Neural progenitor cell (in vitro differentiated cells): ENCODE results near the gene PSMD8. TPM values are rescaled to one million over a fixed set of nuclear protein-coding genes. Genes with fewer than 3 reads are reported as not detected.

ENCODE experiments used
- DNase-seq: peaks from one replicate; pipeline ENCODE4 v3.0.0-alpha.2; 2016; ENCODE audit warnings: low spot score
- H2AFZ ChIP-seq: fragments of 200-600 bp; sonication (generic); replicated peaks from 2 replicates; pipeline ENCODE4 v1.6.1; 2016; ENCODE audit warnings: antibody characterized with exemption
- H3F3A ChIP-seq: fragments of 200-600 bp; sonication (generic); 2 replicates; pipeline ENCODE4 v1.6.1; 2016; ENCODE audit warnings: antibody characterized with exemption, low read depth
- H3K27ac ChIP-seq: fragments of 200-600 bp; sonication (generic); 2 replicates; pipeline ENCODE4 v1.5.1; 2016; ENCODE audit warnings: mild to moderate bottlenecking
- H3K27me3 ChIP-seq: fragments of 200-600 bp; sonication (generic); 2 replicates; pipeline ENCODE4 v1.6.1; 2016; ENCODE audit warnings: mild to moderate bottlenecking, moderate library complexity
- H3K36me3 ChIP-seq: fragments of 200-600 bp; sonication (generic); 2 replicates; pipeline ENCODE4 v1.5.1; 2016
- H3K4me1 ChIP-seq: fragments of 200-600 bp; sonication (generic); 2 replicates; pipeline ENCODE4 v1.6.1; 2016; ENCODE audit warnings: mixed run types
- H3K4me2 ChIP-seq: fragments of 200-600 bp; sonication (generic); 2 replicates; pipeline ENCODE4 v1.6.1; 2016
- H3K4me3 ChIP-seq: fragments of 200-600 bp; sonication (generic); 2 replicates; pipeline ENCODE4 v1.5.1; 2016
- H3K79me2 ChIP-seq: fragments of 200-600 bp; sonication (generic); 2 replicates; pipeline ENCODE4 v1.6.1; 2016; ENCODE audit warnings: low read depth
- H3K9ac ChIP-seq: fragments of 200-600 bp; sonication (generic); 2 replicates; pipeline ENCODE4 v1.6.1; 2016
- H3K9me3 ChIP-seq: fragments of 200-600 bp; sonication (generic); 2 replicates; pipeline ENCODE4 v1.5.1; 2016; ENCODE audit warnings: low read depth
- H4K20me1 ChIP-seq: fragments of 200-600 bp; sonication (generic); 2 replicates; pipeline ENCODE4 v1.6.1; 2016; ENCODE audit warnings: low read depth
- H3K27ac Mint-ChIP-seq: 3 replicates; pipeline ENCODE4 v1.8.0; 2021; ENCODE audit warnings: mixed read lengths
- H3K27me3 Mint-ChIP-seq: 2 replicates; pipeline ENCODE4 v1.8.0; 2022; ENCODE audit warnings: low read depth, mild to moderate bottlenecking, inconsistent platforms, moderate library complexity, mixed read lengths; ENCODE audit not compliant: insufficient read depth
- H3K36me3 Mint-ChIP-seq: 3 replicates; pipeline ENCODE4 v1.8.0; 2021; ENCODE audit warnings: mixed read lengths
- H3K4me1 Mint-ChIP-seq: 3 replicates; pipeline ENCODE4 v1.8.0; 2021; ENCODE audit warnings: mixed read lengths
- H3K4me3 Mint-ChIP-seq: 3 replicates; pipeline ENCODE4 v1.8.0; 2021; ENCODE audit warnings: mild to moderate bottlenecking, moderate library complexity, mixed read lengths
- H3K9me3 Mint-ChIP-seq: 3 replicates; pipeline ENCODE4 v1.8.0; 2020; ENCODE audit warnings: mixed read lengths
- EZH2 ChIP-seq: fragments of 200-600 bp; sonication (generic); IDR thresholded peaks from 2 replicates; pipeline ENCODE4 v1.6.1; 2017; ENCODE audit warnings: antibody characterized with exemption, mild to moderate bottlenecking, moderate library complexity
- EZH2phosphoT487 ChIP-seq: fragments of 200-600 bp; sonication (generic); IDR thresholded peaks from 2 replicates; pipeline ENCODE4 v1.6.1; 2017; ENCODE audit warnings: antibody characterized with exemption
- total RNA-seq: library from RNA; depleted of rRNA; stranded (reverse); fragments of >200 nt; gene quantifications from 2 replicates; pipeline ENCODE4 v1.2.3, GENCODE V29; 2015; ENCODE audit warnings: low replicate concordance
- TF ChIP-seq, protein P1 (sequence below): fragments of 200-600 bp; sonication (generic); IDR thresholded peaks from 2 replicates; pipeline ENCODE4 v1.5.1; 2017; ENCODE audit warnings: antibody characterized with exemption, mild to moderate bottlenecking

The PSMD8 gene
- total RNA-seq, 1 donor from 2014 or later = 119 TPM

DNA sequence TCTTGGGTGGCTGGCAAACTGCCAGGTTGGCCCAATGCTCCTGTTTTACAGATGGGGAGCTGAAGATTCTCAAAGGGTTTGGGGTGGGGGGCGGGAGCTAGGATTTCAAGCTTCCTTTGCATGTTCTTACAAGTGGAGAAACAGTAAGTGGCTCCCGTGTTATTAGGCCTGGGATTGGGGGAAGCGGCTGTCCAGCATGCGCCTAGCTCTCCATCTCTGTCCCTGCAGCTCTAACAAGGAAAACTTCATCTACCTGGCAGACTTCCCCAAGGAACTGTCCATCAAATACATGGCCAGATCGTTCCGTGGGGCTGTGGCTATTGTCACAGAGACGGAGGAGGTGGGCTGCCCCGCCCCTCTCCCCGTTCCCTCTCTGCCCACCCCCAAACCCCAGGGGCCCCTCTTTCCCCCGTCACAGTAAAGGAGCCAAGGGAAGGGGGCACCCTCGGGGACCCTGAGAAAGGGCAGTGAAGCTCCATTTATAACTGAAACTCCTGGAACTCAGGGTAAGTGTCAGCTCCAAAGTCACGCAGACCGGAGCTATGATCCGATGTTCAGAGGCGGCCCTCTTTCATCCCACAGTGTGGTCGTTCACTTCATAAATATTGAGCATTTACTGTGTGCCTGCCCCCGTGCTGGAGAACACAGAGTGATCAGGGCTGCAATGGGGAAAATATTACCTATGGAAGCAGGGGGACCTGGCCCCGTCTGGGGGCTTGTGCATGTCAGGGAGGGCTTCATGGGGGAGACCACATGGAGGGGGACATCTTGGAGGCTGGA, 14.9 kb upstream of the PSMD8 start:
- no peak overlapping the region for H3K27ac ChIP-seq
- peaks cover 17% of the 10 kb centered on the region for H3K4me1 Mint-ChIP-seq
- no peak overlapping the region for H3K9ac ChIP-seq
- H3K4me3 Mint-ChIP-seq = peak overlapping the region; percentile 52
- no peak for DNase-seq
- peaks cover 24% of the 10 kb centered on the region for H3F3A ChIP-seq
- H3K79me2 ChIP-seq = no peaks in the 10 kb centered on the region
- no peak overlapping the region for H3K4me2 ChIP-seq
- H3K27me3 ChIP-seq = peaks cover 57% of the 10 kb centered on the region
- H2AFZ ChIP-seq = no peak overlapping the region
- no peak overlapping the region for H3K4me3 ChIP-seq
- peaks cover 3% of the 10 kb centered on the region for H3K9me3 Mint-ChIP-seq
- H3K36me3 ChIP-seq = no peaks in the 10 kb centered on the region
- peaks cover 3% of the 10 kb centered on the region for H3K4me1 ChIP-seq
- H3K27me3 Mint-ChIP-seq = peaks cover 29% of the 10 kb centered on the region
- H4K20me1 ChIP-seq = no peaks in the 10 kb centered on the region
- H3K9me3 ChIP-seq = no peaks in the 10 kb centered on the region
- TF ChIP-seq EZH2 (no peak), EZH2phosphoT487 (no peak)
- TF ChIP-seq, protein P1, sequence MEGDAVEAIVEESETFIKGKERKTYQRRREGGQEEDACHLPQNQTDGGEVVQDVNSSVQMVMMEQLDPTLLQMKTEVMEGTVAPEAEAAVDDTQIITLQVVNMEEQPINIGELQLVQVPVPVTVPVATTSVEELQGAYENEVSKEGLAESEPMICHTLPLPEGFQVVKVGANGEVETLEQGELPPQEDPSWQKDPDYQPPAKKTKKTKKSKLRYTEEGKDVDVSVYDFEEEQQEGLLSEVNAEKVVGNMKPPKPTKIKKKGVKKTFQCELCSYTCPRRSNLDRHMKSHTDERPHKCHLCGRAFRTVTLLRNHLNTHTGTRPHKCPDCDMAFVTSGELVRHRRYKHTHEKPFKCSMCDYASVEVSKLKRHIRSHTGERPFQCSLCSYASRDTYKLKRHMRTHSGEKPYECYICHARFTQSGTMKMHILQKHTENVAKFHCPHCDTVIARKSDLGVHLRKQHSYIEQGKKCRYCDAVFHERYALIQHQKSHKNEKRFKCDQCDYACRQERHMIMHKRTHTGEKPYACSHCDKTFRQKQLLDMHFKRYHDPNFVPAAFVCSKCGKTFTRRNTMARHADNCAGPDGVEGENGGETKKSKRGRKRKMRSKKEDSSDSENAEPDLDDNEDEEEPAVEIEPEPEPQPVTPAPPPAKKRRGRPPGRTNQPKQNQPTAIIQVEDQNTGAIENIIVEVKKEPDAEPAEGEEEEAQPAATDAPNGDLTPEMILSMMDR = no peak
- no peaks in the 10 kb centered on the region for H3K36me3 Mint-ChIP-seq
- H3K27ac Mint-ChIP-seq = no peak overlapping the region

DNA sequence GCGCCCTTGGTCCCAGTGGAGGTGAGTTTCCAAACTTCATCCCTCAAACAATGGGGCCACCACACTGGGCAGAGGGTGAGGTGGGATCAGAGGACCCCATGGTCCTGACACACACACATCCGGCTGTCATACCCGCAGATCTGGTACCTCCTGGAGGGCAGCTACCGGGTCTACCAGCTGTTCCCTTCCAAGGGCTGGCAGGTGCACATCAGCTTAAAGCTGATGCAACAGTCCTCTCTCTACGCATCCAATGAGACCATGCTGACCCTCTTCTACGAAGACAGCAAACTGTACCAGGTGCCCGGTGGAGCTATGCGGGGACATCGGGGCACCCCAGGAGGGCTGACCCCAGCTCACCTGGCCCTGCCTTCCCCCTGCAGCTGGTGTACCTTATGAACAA, 14.0 kb upstream of the PSMD8 start:
- DNase-seq = no peak
- Histone ChIP-seq H3K36me3 (no peaks in the 10 kb centered on the region), H3K9ac (no peak overlapping the region), H3K27ac (no peak overlapping the region), H2AFZ (no peak overlapping the region), H3F3A (peaks cover 24% of the 10 kb centered on the region), H3K4me3 (no peak overlapping the region), H3K27me3 (peaks cover 57% of the 10 kb centered on the region), H3K4me2 (no peak overlapping the region), H3K9me3 (no peaks in the 10 kb centered on the region), H3K4me1 (peaks cover 3% of the 10 kb centered on the region), H3K79me2 (no peaks in the 10 kb centered on the region), H4K20me1 (no peaks in the 10 kb centered on the region)
- H3K4me3 Mint-ChIP-seq = peak overlapping the region; percentile 87
- peaks cover 29% of the 10 kb centered on the region for H3K27me3 Mint-ChIP-seq
- peaks cover 15% of the 10 kb centered on the region for H3K4me1 Mint-ChIP-seq
- H3K9me3 Mint-ChIP-seq = peaks cover 5% of the 10 kb centered on the region
- no peak overlapping the region for H3K27ac Mint-ChIP-seq
- no peaks in the 10 kb centered on the region for H3K36me3 Mint-ChIP-seq
- no peak for TF ChIP-seq EZH2
- TF ChIP-seq, protein P1 = no peak
- no peak for TF ChIP-seq EZH2phosphoT487

DNA sequence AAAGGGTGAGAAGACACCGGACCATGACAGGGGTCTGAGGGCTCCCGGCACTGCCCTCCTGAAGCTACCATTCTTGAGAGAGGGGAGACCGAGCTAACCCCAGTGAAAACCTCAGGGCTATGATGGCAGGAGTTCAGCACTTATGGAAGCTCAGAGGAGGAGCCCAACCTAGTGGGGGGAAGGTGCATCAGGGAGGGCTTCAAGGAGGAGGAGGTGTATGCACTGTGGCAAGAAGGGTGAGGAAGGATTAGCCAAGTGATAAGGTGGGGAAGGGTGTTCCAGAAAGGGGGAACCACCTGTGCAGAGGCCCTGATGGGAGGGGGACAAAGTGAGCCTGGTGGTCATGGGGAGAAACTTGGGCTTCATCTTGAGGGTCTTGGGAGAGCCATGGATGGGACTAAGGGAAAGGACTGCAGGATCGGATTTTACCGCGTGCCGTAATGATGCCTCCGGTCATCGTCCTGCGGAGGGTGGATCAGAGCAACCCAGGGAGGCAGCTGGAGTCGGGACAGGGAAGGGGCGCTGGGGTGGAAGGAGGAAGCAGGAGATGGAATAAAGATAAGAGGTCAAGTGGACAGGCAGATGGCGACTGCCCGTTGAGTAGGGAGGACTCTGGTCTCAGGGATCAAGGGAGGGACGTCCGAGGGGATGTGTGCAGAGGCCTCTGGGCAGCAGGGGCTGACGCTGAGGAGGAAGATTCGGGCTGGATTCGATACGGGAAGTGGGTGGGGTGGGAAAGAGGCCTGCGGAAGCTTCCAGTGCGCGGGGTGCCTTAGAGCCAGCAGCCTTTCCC, 13.3 kb upstream of the PSMD8 start:
- H3K27ac ChIP-seq = no peak overlapping the region
- H3K4me3 Mint-ChIP-seq = peak overlapping the region; percentile 87
- peak; percentile 21 for DNase-seq
- H3K4me1 ChIP-seq = peaks cover 3% of the 10 kb centered on the region
- no peaks in the 10 kb centered on the region for H3K9me3 ChIP-seq
- peaks cover 15% of the 10 kb centered on the region for H3K4me1 Mint-ChIP-seq
- H3K4me3 ChIP-seq = peak overlapping the region; percentile 67
- H3K27me3 Mint-ChIP-seq = peaks cover 29% of the 10 kb centered on the region
- H3K9ac ChIP-seq = no peak overlapping the region
- no peaks in the 10 kb centered on the region for H3K36me3 ChIP-seq
- peak overlapping the region; percentile 83 for H3K4me2 ChIP-seq
- H3K9me3 Mint-ChIP-seq = peaks cover 5% of the 10 kb centered on the region
- no peak overlapping the region for H3K27ac Mint-ChIP-seq
- H3F3A ChIP-seq = peaks cover 24% of the 10 kb centered on the region
- H3K27me3 ChIP-seq = peaks cover 57% of the 10 kb centered on the region
- H2AFZ ChIP-seq = peak overlapping the region; percentile 61
- no peaks in the 10 kb centered on the region for H3K36me3 Mint-ChIP-seq
- H4K20me1 ChIP-seq = no peaks in the 10 kb centered on the region
- H3K79me2 ChIP-seq = no peaks in the 10 kb centered on the region
- TF ChIP-seq EZH2 (no peak), EZH2phosphoT487 (no peak)
- TF ChIP-seq, protein P1 = no peak
